Neural cell (in vitro differentiated cells): ENCODE measurements around the gene CBFA2T3. TPM values are rescaled to one million over a fixed set of nuclear protein-coding genes. Genes with fewer than 3 reads are reported as not detected.

Experiments used
- H2AFZ ChIP-seq: fragments of 200-600, 300-800 bp; sonication (generic), shearing (Covaris generic); 2 replicates; pipeline ENCODE4 v1.6.0; 2014; ENCODE audit warnings: low read depth, mild to moderate bottlenecking, antibody characterized with exemption, low read length, moderate library complexity
- H3F3A ChIP-seq: fragments of 200-600 bp; shearing (Covaris generic); 2 replicates; pipeline ENCODE4 v1.6.1; 2016; ENCODE audit warnings: mild to moderate bottlenecking, moderate library complexity, mixed read lengths, antibody characterized with exemption, low read length; ENCODE audit not compliant: insufficient read depth, poor library complexity, severe bottlenecking
- H3K27ac ChIP-seq: fragments of 200-600, 300-800 bp; sonication (generic), shearing (Covaris generic); 2 replicates; pipeline ENCODE4 v1.5.1; 2014; ENCODE audit warnings: mild to moderate bottlenecking, low read length, moderate library complexity
- H3K27me3 ChIP-seq: fragments of 300-800, 200-600 bp; sonication (generic), shearing (Covaris generic); 2 replicates; pipeline ENCODE4 v1.6.0; 2014; ENCODE audit warnings: mild to moderate bottlenecking, low read depth, low read length, moderate library complexity; ENCODE audit not compliant: insufficient read depth
- H3K36me3 ChIP-seq: fragments of 300-800, 200-600 bp; sonication (generic), shearing (Covaris generic); 2 replicates; pipeline ENCODE4 v1.5.1; 2014; ENCODE audit warnings: mild to moderate bottlenecking, antibody characterized with exemption, low read length, moderate library complexity; ENCODE audit not compliant: insufficient read depth
- H3K4me2 ChIP-seq: fragments of 300-800, 200-600 bp; sonication (generic), shearing (Covaris generic); 2 replicates; pipeline ENCODE4 v1.6.0; 2014; ENCODE audit warnings: mild to moderate bottlenecking, low read length
- H3K4me3 ChIP-seq: fragments of 300-800, 200-600 bp; sonication (generic), shearing (Covaris generic); 2 replicates; pipeline ENCODE4 v1.5.1; 2014; ENCODE audit warnings: mild to moderate bottlenecking, low read length, moderate library complexity
- H3K79me2 ChIP-seq: fragments of 200-600 bp; shearing (Covaris generic); replicated peaks from 2 replicates; pipeline ENCODE4 v1.6.0; 2014; ENCODE audit warnings: mild to moderate bottlenecking, low read length, moderate library complexity; ENCODE audit not compliant: insufficient read depth
- H3K9ac ChIP-seq: fragments of 300-800, 200-600 bp; sonication (generic), shearing (Covaris generic); 2 replicates; pipeline ENCODE4 v1.6.1; 2016; ENCODE audit warnings: mild to moderate bottlenecking, low read length, mixed read lengths
- H3K9me2 ChIP-seq: fragments of 200-600 bp; shearing (Covaris generic); 2 replicates; pipeline ENCODE4 v1.6.1; 2016; ENCODE audit warnings: mild to moderate bottlenecking, low read length, mixed read lengths; ENCODE audit not compliant: insufficient read depth
- H3K9me3 ChIP-seq: fragments of 200-600, 300-800 bp; sonication (generic), shearing (Covaris generic); 2 replicates; pipeline ENCODE4 v1.6.1; 2016; ENCODE audit warnings: mild to moderate bottlenecking, mixed run types, low read length, moderate library complexity, mixed read lengths
- H4K20me1 ChIP-seq: fragments of 200-600 bp; shearing (Covaris generic); 2 replicates; pipeline ENCODE4 v1.6.1; 2016; ENCODE audit warnings: mild to moderate bottlenecking, mixed run types; ENCODE audit not compliant: insufficient read depth
- EP300 ChIP-seq: fragments of 450-650 bp; conservative IDR thresholded peaks from 2 replicates; pipeline ENCODE4 v1.6.1; 2014; ENCODE audit warnings: antibody characterized with exemption, mild to moderate bottlenecking, moderate library complexity; ENCODE audit not compliant: poor library complexity, severe bottlenecking
- EZH2 ChIP-seq: fragments of 200-600, 300-800 bp; shearing (Covaris generic), sonication (generic); IDR thresholded peaks from 2 replicates; pipeline ENCODE4 v1.6.1; 2014; ENCODE audit warnings: antibody characterized with exemption, low read length, borderline replicate concordance, mild to moderate bottlenecking; ENCODE audit not compliant: insufficient read depth, poor library complexity, severe bottlenecking
- MXI1 ChIP-seq: fragments of 450-650 bp; conservative IDR thresholded peaks from 2 replicates; pipeline ENCODE4 v1.6.1; 2014; ENCODE audit warnings: antibody characterized with exemption, mild to moderate bottlenecking; ENCODE audit not compliant: poor library complexity, severe bottlenecking
- POLR2AphosphoS5 ChIP-seq: IDR thresholded peaks from 2 replicates; pipeline ENCODE4 v1.6.1; 2012
- RAD21 ChIP-seq: fragments of 450-650 bp; conservative IDR thresholded peaks from 2 replicates; pipeline ENCODE4 v1.6.1; 2014; ENCODE audit warnings: antibody characterized with exemption, mild to moderate bottlenecking, moderate library complexity
- SMC3 ChIP-seq: fragments of 450-650 bp; conservative IDR thresholded peaks from 2 replicates; pipeline ENCODE4 v1.6.1; 2014; ENCODE audit warnings: antibody characterized with exemption, mild to moderate bottlenecking, moderate library complexity; ENCODE audit not compliant: poor library complexity
- TAF1 ChIP-seq: IDR thresholded peaks from 2 replicates; pipeline ENCODE4 v1.6.1; 2012; ENCODE audit warnings: low read depth
- polyA plus RNA-seq: library from polyadenylated mRNA; depleted of rRNA; stranded (reverse); fragments of >200 nt; gene quantifications from 2 replicates; pipeline ENCODE4 v1.2.3, GENCODE V29; 2014
- TF ChIP-seq, protein P1 (sequence below): fragments of 450-650 bp; IDR thresholded peaks from 2 replicates; pipeline ENCODE4 v1.5.1; 2014; ENCODE audit warnings: antibody characterized with exemption, mild to moderate bottlenecking, moderate library complexity; ENCODE audit not compliant: poor library complexity, severe bottlenecking
- TF ChIP-seq, protein P2 (sequence below): IDR thresholded peaks from 2 replicates; pipeline ENCODE4 v1.6.1; 2012; ENCODE audit warnings: borderline replicate concordance

The CBFA2T3 gene
- polyA plus RNA-seq, 1 donor from 2014 or later: 2.1 TPM

GRCh38 chr16:89001117-89002027 is 24.4 kb upstream of the CBFA2T3 start:
- Histone ChIP-seq H3K4me3 (no peak overlapping the region), H3K27me3 (no peaks in the 10 kb centered on the region), H3K27ac (no peak overlapping the region), H3K9ac (no peak overlapping the region), H3K36me3 (no peaks in the 10 kb centered on the region), H3K4me2 (no peak overlapping the region), H3K9me3 (peaks cover 4% of the 10 kb centered on the region), H3K9me2 (no peaks in the 10 kb centered on the region), H2AFZ (no peak overlapping the region), H3F3A (no peaks in the 10 kb centered on the region), H3K79me2 (no peaks in the 10 kb centered on the region), H4K20me1 (no peaks in the 10 kb centered on the region)
- TF ChIP-seq EZH2 (no peak), POLR2AphosphoS5 (no peak), RAD21 (no peak), TAF1 (no peak), EP300 (no peak), SMC3 (no peak), MXI1 (no peak)
- TF ChIP-seq, protein P1, sequence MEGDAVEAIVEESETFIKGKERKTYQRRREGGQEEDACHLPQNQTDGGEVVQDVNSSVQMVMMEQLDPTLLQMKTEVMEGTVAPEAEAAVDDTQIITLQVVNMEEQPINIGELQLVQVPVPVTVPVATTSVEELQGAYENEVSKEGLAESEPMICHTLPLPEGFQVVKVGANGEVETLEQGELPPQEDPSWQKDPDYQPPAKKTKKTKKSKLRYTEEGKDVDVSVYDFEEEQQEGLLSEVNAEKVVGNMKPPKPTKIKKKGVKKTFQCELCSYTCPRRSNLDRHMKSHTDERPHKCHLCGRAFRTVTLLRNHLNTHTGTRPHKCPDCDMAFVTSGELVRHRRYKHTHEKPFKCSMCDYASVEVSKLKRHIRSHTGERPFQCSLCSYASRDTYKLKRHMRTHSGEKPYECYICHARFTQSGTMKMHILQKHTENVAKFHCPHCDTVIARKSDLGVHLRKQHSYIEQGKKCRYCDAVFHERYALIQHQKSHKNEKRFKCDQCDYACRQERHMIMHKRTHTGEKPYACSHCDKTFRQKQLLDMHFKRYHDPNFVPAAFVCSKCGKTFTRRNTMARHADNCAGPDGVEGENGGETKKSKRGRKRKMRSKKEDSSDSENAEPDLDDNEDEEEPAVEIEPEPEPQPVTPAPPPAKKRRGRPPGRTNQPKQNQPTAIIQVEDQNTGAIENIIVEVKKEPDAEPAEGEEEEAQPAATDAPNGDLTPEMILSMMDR: no peak
- TF ChIP-seq, protein P2, sequence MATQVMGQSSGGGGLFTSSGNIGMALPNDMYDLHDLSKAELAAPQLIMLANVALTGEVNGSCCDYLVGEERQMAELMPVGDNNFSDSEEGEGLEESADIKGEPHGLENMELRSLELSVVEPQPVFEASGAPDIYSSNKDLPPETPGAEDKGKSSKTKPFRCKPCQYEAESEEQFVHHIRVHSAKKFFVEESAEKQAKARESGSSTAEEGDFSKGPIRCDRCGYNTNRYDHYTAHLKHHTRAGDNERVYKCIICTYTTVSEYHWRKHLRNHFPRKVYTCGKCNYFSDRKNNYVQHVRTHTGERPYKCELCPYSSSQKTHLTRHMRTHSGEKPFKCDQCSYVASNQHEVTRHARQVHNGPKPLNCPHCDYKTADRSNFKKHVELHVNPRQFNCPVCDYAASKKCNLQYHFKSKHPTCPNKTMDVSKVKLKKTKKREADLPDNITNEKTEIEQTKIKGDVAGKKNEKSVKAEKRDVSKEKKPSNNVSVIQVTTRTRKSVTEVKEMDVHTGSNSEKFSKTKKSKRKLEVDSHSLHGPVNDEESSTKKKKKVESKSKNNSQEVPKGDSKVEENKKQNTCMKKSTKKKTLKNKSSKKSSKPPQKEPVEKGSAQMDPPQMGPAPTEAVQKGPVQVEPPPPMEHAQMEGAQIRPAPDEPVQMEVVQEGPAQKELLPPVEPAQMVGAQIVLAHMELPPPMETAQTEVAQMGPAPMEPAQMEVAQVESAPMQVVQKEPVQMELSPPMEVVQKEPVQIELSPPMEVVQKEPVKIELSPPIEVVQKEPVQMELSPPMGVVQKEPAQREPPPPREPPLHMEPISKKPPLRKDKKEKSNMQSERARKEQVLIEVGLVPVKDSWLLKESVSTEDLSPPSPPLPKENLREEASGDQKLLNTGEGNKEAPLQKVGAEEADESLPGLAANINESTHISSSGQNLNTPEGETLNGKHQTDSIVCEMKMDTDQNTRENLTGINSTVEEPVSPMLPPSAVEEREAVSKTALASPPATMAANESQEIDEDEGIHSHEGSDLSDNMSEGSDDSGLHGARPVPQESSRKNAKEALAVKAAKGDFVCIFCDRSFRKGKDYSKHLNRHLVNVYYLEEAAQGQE: no peak

DNA sequence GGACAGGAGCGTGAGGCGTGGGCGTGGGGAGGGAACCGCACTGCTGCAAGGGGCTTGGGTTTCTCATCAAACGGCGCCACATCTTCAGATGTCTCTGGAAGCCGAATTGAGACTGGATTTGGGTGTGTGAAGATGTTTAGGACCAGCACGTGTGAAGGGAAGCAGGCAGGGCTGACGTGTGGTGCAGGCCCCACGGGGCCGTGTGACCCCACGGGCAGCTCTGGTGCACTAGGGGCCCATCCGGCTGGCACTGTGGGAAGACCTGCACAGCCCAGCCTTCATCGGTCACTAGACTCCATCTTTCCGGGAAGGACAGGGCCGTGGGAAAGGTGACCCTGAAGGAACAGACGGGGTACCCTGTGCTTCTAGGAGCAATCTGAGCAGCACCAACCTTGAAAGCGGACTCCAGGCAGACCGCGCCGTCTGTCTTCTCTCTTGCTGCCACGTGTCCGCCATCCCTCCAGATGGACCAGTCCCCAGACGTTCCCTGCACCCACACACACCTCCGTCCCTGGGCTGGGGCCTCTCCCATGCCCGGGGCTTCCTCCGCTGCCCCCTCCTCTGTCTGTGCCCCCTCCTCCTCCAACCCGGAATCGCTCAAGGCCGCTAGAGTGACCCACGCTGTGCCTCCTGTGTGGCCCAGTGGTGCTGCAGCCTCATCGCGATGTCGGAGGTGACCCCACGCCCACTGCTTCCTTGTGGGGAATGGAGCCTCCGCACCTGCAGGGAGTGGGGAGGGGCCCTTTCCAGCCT is 23.4 kb upstream of the CBFA2T3 start:
- H3K9me3 ChIP-seq: peaks cover 4% of the 10 kb centered on the region
- H3K4me3 ChIP-seq: no peak overlapping the region
- no peak overlapping the region for H3K9ac ChIP-seq
- TF ChIP-seq EP300: no peak
- no peaks in the 10 kb centered on the region for H4K20me1 ChIP-seq
- no peak overlapping the region for H3K4me2 ChIP-seq
- no peaks in the 10 kb centered on the region for H3K27me3 ChIP-seq
- H2AFZ ChIP-seq: no peak overlapping the region
- H3K79me2 ChIP-seq: no peaks in the 10 kb centered on the region
- no peaks in the 10 kb centered on the region for H3K36me3 ChIP-seq
- no peak overlapping the region for H3K27ac ChIP-seq
- H3K9me2 ChIP-seq: no peaks in the 10 kb centered on the region
- H3F3A ChIP-seq: no peaks in the 10 kb centered on the region
